ENCODE results near the gene PER1.
"Not testable (repeated sequence)": the region's sequence is repeated elsewhere in the genome, so short reads cannot be mapped to it uniquely, and the experiment has no call there.

The PER1 gene

GRCh38 chr17:8173056-8173870 lies 21.1 kb upstream of the PER1 start:
- DNase-seq (ENCODE audit: low read depth): peak; percentile 87

GRCh38 chr17:8170186-8170585 lies 18.0 kb upstream of the PER1 start:
- not testable (repeated sequence) for DNase-seq (ENCODE audit: low read depth)

- no peak for DNase-seq (ENCODE audit: low read depth)
Observed at GRCh38 chr17:8167526-8167925, 15.3 kb upstream of the PER1 start.

GRCh38 chr17:8166731-8167130 lies 14.5 kb upstream of the PER1 start:
- no peak for DNase-seq (ENCODE audit: low read depth)

GRCh38 chr17:8164815-8165131 lies 12.6 kb upstream of the PER1 start:
- DNase-seq (ENCODE audit: low read depth): no peak

- DNase-seq (ENCODE audit: low read depth): no peak
Observed at GRCh38 chr17:8163978-8164814, 12.0 kb upstream of the PER1 start.

- DNase-seq (ENCODE audit: low read depth): no peak
Observed at GRCh38 chr17:8162997-8163977, 11.1 kb upstream of the PER1 start.

- DNase-seq (ENCODE audit: low read depth): no peak
Observed at GRCh38 chr17:8162233-8162996, 10.2 kb upstream of the PER1 start, which contains the start of gene VAMP2. Gene VAMP2 (minus strand): TSS chr17:8162948. CDS start chr17:8162879, 69 bp downstream.

GRCh38 chr17:8161289-8162232 lies 9.4 kb upstream of the PER1 start:
- DNase-seq (ENCODE audit: low read depth): no peak

- no peak for DNase-seq (ENCODE audit: low read depth)
Observed at GRCh38 chr17:8160741-8161221, 8.6 kb upstream of the PER1 start.

GRCh38 chr17:8160224-8160577 lies 8.0 kb upstream of the PER1 start:
- no peak for DNase-seq (ENCODE audit: low read depth)

- DNase-seq (ENCODE audit: low read depth): no peak
Observed at GRCh38 chr17:8159459-8160223, 7.4 kb upstream of the PER1 start.

GRCh38 chr17:8159032-8159400 lies 6.8 kb upstream of the PER1 start:
- DNase-seq (ENCODE audit: low read depth): no peak

- DNase-seq (ENCODE audit: low read depth): peak; percentile 80
Observed at GRCh38 chr17:8158267-8159031, 6.2 kb upstream of the PER1 start.

GRCh38 chr17:8156246-8156992 lies 4.2 kb upstream of the PER1 start:
- DNase-seq (ENCODE audit: low read depth): peak; percentile 100

- no peak for DNase-seq (ENCODE audit: low read depth)
Observed at GRCh38 chr17:8155996-8156245, 3.7 kb upstream of the PER1 start.

- no peak for DNase-seq (ENCODE audit: low read depth)
Observed at GRCh38 chr17:8155231-8155995, 3.2 kb upstream of the PER1 start.

Data from stromal cell of bone marrow (primary cell).